Measurements from ENCODE around the gene SETDB2.

GRCh38 chr13:49443357-49443703 is 744 bp upstream of the SETDB2 start:
- peak; percentile 42; the same call in 1 of the 2 replicates for TF ChIP-seq POLR2A (IDR thresholded peaks at IDR 0.05; ENCODE audit: low read depth, low read length)
- TF ChIP-seq POLR2AphosphoS5 (IDR thresholded peaks at IDR 0.05; ENCODE audit: low read depth, low read length), result no peak; the same call in 1 of the 2 replicates
- TF ChIP-seq SPI1 (IDR thresholded peaks at IDR 0.05; ENCODE audit: low read depth, low read length), result no peak
- no peak for TF ChIP-seq PAX5 (IDR thresholded peaks at IDR 0.05; ENCODE audit: insufficient read depth, low read length, severe bottlenecking)

All from GM12891 (cell line).